Activated naive CD4-positive, alpha-beta T cell treated with anti-CD3 and anti-CD28 coated beads for 36 hours (primary cell): ENCODE data around the gene SLC39A11. TPM values are rescaled to one million over a fixed set of nuclear protein-coding genes. Genes with fewer than 3 reads are reported as not detected.

Experiments
- CTCF ChIA-PET: fragments of 350-600 bp; sonication (Branson Sonifier 250); formaldehyde crosslinking; loops from one replicate; lab custom pipeline; 2021; ENCODE audit warnings: antibody characterized with exemption; lab: Charles Lee
- DNase-seq: peaks from one replicate; pipeline ENCODE4 v3.0.0-alpha.2; 2020
- H3K27ac Mint-ChIP-seq: one replicate; pipeline ENCODE4 v1.8.0; 2021; ENCODE audit warnings: mild to moderate bottlenecking, mixed read lengths
- H3K27me3 Mint-ChIP-seq: one replicate; pipeline ENCODE4 v1.8.0; 2021; ENCODE audit warnings: low read depth, mixed read lengths
- H3K36me3 Mint-ChIP-seq: one replicate; pipeline ENCODE4 v1.8.0; 2021; ENCODE audit warnings: low read depth, mixed read lengths
- H3K4me1 Mint-ChIP-seq: one replicate; pipeline ENCODE4 v1.8.0; 2021; ENCODE audit warnings: low read depth, mixed read lengths
- H3K4me3 Mint-ChIP-seq: one replicate; pipeline ENCODE4 v1.8.0; 2021; ENCODE audit warnings: mild to moderate bottlenecking, moderate library complexity, mixed read lengths
- H3K9me3 Mint-ChIP-seq: one replicate; pipeline ENCODE4 v1.8.0; 2021; ENCODE audit warnings: mixed read lengths
- intact Hi-C: fragments of 100-400 bp; cut with micrococcal nuclease; formaldehyde crosslinking; loops from one replicate; pipeline ENCODE4 v1.15.1; 2023
- total RNA-seq, 2 experiments: library from RNA; stranded (reverse); gene quantifications; one replicate each; pipeline ENCODE4 v1.2.3, GENCODE V29; 2021

Gene SLC39A11
- total RNA-seq, 2 experiments from 2014 or later: 14.0 to 16.4 TPM

- Mint-ChIP-seq H3K27me3 (peaks cover 15% of the 10 kb centered on the region), H3K4me1 (peaks cover 16% of the 10 kb centered on the region), H3K9me3 (no peaks in the 10 kb centered on the region), H3K27ac (no peak overlapping the region), H3K4me3 (no peak overlapping the region), H3K36me3 (no peaks in the 10 kb centered on the region)
- CTCF ChIA-PET: no interaction called here
- intact Hi-C loops: no loop called here
- no peak for DNase-seq
Measured at GRCh38 chr17:72614476-72614870, 478.0 kb downstream of the SLC39A11 start.

GRCh38 chr17:72613806-72614292, 478.6 kb downstream of the SLC39A11 start:
- Mint-ChIP-seq H3K9me3 (no peaks in the 10 kb centered on the region), H3K4me1 (peaks cover 16% of the 10 kb centered on the region), H3K27me3 (peaks cover 15% of the 10 kb centered on the region), H3K36me3 (no peaks in the 10 kb centered on the region), H3K27ac (no peak overlapping the region), H3K4me3 (no peak overlapping the region)
- no peak for DNase-seq
- intact Hi-C loops: no loop called here
- CTCF ChIA-PET: interaction anchor here (0.6 kb wide), 1 partner anchor 74 kb away, joined by 3 read pairs; no protein-coding TSS in a partner anchor

DNA sequence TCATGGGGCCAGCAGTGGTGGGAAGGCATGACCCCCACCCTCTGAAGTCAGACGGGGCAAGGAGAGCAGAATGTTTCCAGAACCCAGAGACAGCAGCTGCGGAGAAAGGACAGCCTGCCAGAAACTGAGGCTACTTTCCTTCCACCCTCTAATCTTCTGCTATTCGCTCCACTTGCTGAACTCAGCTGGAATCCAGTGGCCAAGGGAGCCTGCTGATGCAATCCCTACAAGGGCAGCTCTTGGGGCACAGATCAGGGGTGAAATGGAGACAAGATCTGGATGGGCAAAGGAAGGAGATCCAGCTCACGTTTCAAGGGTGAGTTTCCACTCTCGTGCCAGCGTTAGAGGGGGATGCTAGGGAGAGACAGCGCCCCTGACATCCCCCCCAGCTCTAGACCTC, 479.1 kb downstream of the SLC39A11 start:
- peaks cover 3% of the 10 kb centered on the region for H3K9me3 Mint-ChIP-seq
- H3K27ac Mint-ChIP-seq: no peak overlapping the region
- intact Hi-C loops: no loop called here
- H3K36me3 Mint-ChIP-seq: no peaks in the 10 kb centered on the region
- peaks cover 12% of the 10 kb centered on the region for H3K27me3 Mint-ChIP-seq
- peaks cover 14% of the 10 kb centered on the region for H3K4me1 Mint-ChIP-seq
- no peak for DNase-seq
- CTCF ChIA-PET: interaction anchor here (0.6 kb wide), 1 partner anchor 73 kb away, joined by 3 read pairs; no protein-coding TSS in a partner anchor
- no peak overlapping the region for H3K4me3 Mint-ChIP-seq

GRCh38 chr17:72611172-72611571, 481.3 kb downstream of the SLC39A11 start:
- intact Hi-C loops: no loop called here
- H3K4me3 Mint-ChIP-seq: no peak overlapping the region
- CTCF ChIA-PET: no interaction called here
- no peak for DNase-seq
- peaks cover 6% of the 10 kb centered on the region for H3K27me3 Mint-ChIP-seq
- H3K27ac Mint-ChIP-seq: no peak overlapping the region
- no peaks in the 10 kb centered on the region for H3K4me1 Mint-ChIP-seq
- H3K36me3 Mint-ChIP-seq: peaks cover 1% of the 10 kb centered on the region
- peaks cover 13% of the 10 kb centered on the region for H3K9me3 Mint-ChIP-seq

DNA sequence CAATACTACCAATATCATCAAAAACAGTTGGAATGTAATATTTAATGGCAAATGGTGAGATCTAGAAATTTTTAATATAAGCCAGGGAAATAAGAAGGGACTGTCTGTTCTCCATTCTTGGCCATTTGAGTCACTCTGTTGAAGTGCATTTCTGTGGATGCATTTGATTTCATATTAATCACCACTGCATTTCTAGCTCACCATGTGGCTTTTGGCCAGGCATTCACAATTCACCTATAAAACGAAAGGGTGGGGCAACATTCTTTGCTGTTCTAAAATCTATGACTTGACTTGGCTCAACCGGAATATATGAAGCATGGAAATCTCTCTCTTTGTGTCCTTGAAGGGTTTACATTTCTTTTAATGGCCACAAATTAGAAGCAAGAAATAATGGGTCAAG, 483.0 kb downstream of the SLC39A11 start:
- peaks cover 7% of the 10 kb centered on the region for H3K27me3 Mint-ChIP-seq
- CTCF ChIA-PET: no interaction called here
- H3K4me1 Mint-ChIP-seq: no peaks in the 10 kb centered on the region
- no peak overlapping the region for H3K4me3 Mint-ChIP-seq
- peaks cover 13% of the 10 kb centered on the region for H3K9me3 Mint-ChIP-seq
- no peak for DNase-seq
- H3K36me3 Mint-ChIP-seq: peaks cover 1% of the 10 kb centered on the region
- no peak overlapping the region for H3K27ac Mint-ChIP-seq
- intact Hi-C loops: no loop called here

GRCh38 chr17:72608436-72608835, 484.1 kb downstream of the SLC39A11 start:
- intact Hi-C loops: no loop called here
- no peak for DNase-seq
- H3K27me3 Mint-ChIP-seq: peaks cover 7% of the 10 kb centered on the region
- no peak overlapping the region for H3K4me3 Mint-ChIP-seq
- no peak overlapping the region for H3K27ac Mint-ChIP-seq
- H3K36me3 Mint-ChIP-seq: peaks cover 1% of the 10 kb centered on the region
- CTCF ChIA-PET: no interaction called here
- no peaks in the 10 kb centered on the region for H3K4me1 Mint-ChIP-seq
- peaks cover 13% of the 10 kb centered on the region for H3K9me3 Mint-ChIP-seq

DNA sequence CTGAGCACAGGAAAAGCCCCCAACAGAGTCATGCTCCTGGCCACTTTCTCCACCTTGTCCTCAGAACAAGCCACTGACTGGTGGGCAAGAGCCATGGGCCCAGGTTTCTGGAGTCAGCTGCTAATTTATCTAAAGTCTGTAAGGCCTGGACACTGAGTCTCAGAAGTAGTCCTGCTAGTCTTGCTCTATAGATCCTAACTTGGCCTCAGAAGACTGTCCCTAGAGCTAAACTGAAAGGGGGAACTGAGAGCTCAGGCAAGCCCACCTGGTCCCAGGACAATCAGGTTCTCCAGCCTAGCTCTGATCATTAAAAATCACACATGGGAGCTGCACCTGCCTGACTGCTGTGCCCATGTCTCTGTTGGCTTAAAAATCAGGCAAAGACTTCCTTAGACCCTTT, 485.8 kb downstream of the SLC39A11 start:
- Mint-ChIP-seq H3K27ac (no peak overlapping the region), H3K9me3 (peaks cover 13% of the 10 kb centered on the region), H3K36me3 (peaks cover 1% of the 10 kb centered on the region), H3K27me3 (peaks cover 11% of the 10 kb centered on the region), H3K4me1 (no peaks in the 10 kb centered on the region), H3K4me3 (no peak overlapping the region)
- no peak for DNase-seq
- CTCF ChIA-PET: no interaction called here
- intact Hi-C loops: no loop called here

DNA sequence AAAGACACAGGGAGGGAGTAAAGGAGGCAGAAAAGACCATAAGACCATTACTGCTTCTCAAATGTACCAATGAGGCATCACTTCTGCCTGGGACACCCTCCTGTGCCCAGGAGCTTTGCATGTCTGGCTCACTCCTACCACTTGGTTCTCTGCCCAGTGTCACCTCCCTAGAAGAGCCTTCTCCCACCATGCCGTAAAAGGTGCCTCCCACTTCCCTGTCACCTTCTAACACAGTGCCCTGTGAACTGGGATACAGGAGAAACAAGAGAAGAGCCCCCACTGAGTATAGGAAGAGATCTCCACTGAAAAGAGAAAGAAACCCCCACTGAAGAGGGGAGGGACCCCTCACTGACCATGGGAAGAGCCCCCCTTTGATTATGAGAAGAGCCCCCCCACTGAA, 486.9 kb downstream of the SLC39A11 start:
- Mint-ChIP-seq H3K9me3 (peaks cover 13% of the 10 kb centered on the region), H3K4me1 (no peaks in the 10 kb centered on the region), H3K27ac (no peak overlapping the region), H3K27me3 (peaks cover 20% of the 10 kb centered on the region), H3K4me3 (no peak overlapping the region), H3K36me3 (peaks cover 1% of the 10 kb centered on the region)
- no peak for DNase-seq
- intact Hi-C loops: no loop called here
- CTCF ChIA-PET: no interaction called here

DNA sequence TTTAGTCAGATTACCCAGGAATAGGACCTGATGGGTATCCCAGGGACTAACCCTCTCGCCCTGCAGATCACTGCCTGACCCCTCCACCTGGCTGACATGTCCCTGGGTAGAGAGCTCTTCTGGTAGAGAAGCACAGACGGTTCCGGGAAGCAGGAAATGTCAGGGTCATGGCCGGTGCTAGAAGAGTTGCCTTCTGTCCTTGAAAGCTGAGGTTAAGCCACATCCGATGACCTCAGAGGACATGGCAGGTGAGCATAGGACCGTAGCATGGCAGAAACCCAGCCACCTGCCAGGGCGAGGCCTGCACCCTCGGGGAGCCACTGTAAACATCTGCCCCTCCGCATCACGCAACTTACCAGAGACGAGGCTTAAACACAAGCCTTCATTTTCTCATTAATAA, 488.0 kb downstream of the SLC39A11 start:
- Mint-ChIP-seq H3K27ac (no peak overlapping the region), H3K9me3 (peaks cover 13% of the 10 kb centered on the region), H3K4me3 (no peak overlapping the region), H3K27me3 (peaks cover 26% of the 10 kb centered on the region), H3K4me1 (no peaks in the 10 kb centered on the region), H3K36me3 (peaks cover 1% of the 10 kb centered on the region)
- DNase-seq: no peak
- CTCF ChIA-PET: no interaction called here
- intact Hi-C loops: no loop called here

DNA sequence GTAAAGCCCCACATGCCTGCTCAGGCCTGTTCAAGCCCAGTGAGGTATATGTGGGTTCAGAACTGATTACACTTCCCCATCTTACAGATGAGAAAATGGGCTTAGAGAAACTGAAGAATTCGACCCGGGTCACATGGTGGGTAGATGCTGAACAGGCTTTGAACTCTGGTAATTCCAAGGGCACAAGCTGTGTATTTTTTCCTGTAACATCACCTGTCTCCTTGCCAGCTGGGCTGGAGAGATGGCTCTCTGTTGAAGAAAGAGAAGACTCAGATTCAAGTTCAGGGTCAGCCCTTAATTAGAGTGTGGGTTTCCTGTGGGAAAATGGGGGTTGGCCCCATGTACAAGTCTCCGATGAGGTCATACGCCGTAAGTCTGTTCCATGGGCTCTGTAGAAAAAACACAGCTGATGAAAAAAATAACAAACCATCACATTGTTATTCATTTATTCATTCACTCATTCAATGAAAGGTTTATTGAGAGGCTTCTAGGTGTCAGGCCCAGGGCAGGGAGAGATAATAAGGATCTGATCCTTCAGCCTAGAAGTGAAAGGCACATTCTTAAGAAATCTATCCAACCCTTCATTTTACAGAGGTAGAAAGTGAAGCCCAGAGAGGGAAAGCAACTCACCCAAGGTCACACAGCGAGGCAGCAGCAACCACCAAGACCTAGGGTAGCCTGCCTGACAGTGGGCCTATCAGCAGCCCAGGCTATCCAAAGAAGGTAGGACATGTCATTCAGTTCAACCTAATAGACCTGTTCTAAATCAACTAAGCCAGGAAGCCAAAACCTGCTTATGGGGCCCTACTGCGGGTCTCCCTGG, 488.9 kb downstream of the SLC39A11 start:
- Mint-ChIP-seq H3K4me1 (no peaks in the 10 kb centered on the region), H3K27ac (no peak overlapping the region), H3K4me3 (no peak overlapping the region), H3K9me3 (peaks cover 12% of the 10 kb centered on the region), H3K27me3 (peaks cover 26% of the 10 kb centered on the region), H3K36me3 (peaks cover 1% of the 10 kb centered on the region)
- intact Hi-C loops: no loop called here
- CTCF ChIA-PET: no interaction called here
- DNase-seq: no peak

- no peak overlapping the region for H3K27ac Mint-ChIP-seq
- CTCF ChIA-PET: no interaction called here
- H3K4me3 Mint-ChIP-seq: no peak overlapping the region
- DNase-seq: no peak
- peaks cover 26% of the 10 kb centered on the region for H3K27me3 Mint-ChIP-seq
- intact Hi-C loops: no loop called here
- H3K36me3 Mint-ChIP-seq: peaks cover 1% of the 10 kb centered on the region
- no peaks in the 10 kb centered on the region for H3K4me1 Mint-ChIP-seq
- peaks cover 4% of the 10 kb centered on the region for H3K9me3 Mint-ChIP-seq
Measured at GRCh38 chr17:72602517-72603419, 489.7 kb downstream of the SLC39A11 start.

GRCh38 chr17:72600934-72601333, 491.6 kb downstream of the SLC39A11 start:
- H3K9me3 Mint-ChIP-seq: no peaks in the 10 kb centered on the region
- H3K27ac Mint-ChIP-seq: no peak overlapping the region
- H3K36me3 Mint-ChIP-seq: no peaks in the 10 kb centered on the region
- CTCF ChIA-PET: no interaction called here
- no peak for DNase-seq
- H3K4me3 Mint-ChIP-seq: no peak overlapping the region
- H3K27me3 Mint-ChIP-seq: peaks cover 27% of the 10 kb centered on the region
- intact Hi-C loops: no loop called here
- no peaks in the 10 kb centered on the region for H3K4me1 Mint-ChIP-seq
